Pancreas (tissue), 10 donors: ENCODE results near the gene LRRC75B. TPM values are rescaled to one million over a fixed set of nuclear protein-coding genes. Genes with fewer than 3 reads are reported as not detected.

Experiments used
- ATAC-seq, 4 donors: fragments of 200-7000 bp; cut with Tn5 transposase; one replicate each; pipeline versions ENCODE4 v1.8.0 to v1.9.1; 2020; ENCODE audit warnings: mild to moderate bottlenecking in 4 of 4, moderate library complexity in 4 of 4
- DNase-seq, 6 donors: peaks; one replicate each; pipeline ENCODE4 v3.0.0-alpha.2; 2020
- FAIRE-seq: peaks from 2 replicates; lab custom pipeline; 2012; peaks lifted over from hg19 to GRCh38; lab: Jason Lieb, UNC
- H3K27ac ChIP-seq, 4 donors: fragments of 200-600 bp; sonication (generic); 1 replicate in 3 of 4; 2 replicates in 1 of 4; pipeline versions ENCODE4 v1.5.0 to v1.8.0; 2020
- H3K27me3 ChIP-seq, 4 donors: fragments of 200-600 bp; one replicate each; pipeline ENCODE4 v1.8.0; 2021
- H3K36me3 ChIP-seq, 3 donors: fragments of 200-600 bp; sonication (generic) in 1 of 3; one replicate each; pipeline versions ENCODE4 v1.5.0 to v1.8.0; 2020 to 2021
- H3K4me1 ChIP-seq, 3 donors: fragments of 200-600 bp; one replicate each; pipeline ENCODE4 v1.8.0; 2021
- H3K4me3 ChIP-seq, 4 donors: fragments of 200-600 bp; sonication (generic) in 2 of 4; one replicate each; pipeline versions ENCODE4 v1.5.0 to v1.8.0; 2020 to 2021
- H3K9me3 ChIP-seq, 4 donors: fragments of 200-600 bp; one replicate each; pipeline ENCODE4 v1.8.0; 2021
- WGBS, 2 donors: extraction: QIAGEN DNeasy Blood & Tissue Kit; methylation state at CpG; one replicate each; pipeline ENCODE4 v1.1.7; 2013; 5-methylcytosine and 5-hydroxymethylcytosine counted together
- intact Hi-C, 3 donors: fragments of 100-400 bp; cut with DNase I; formaldehyde crosslinking; loops; one replicate each; pipeline versions ENCODE4 v1.11.1 to v1.14.2; 2022
- polyA plus RNA-seq, 2 donors: library from polyadenylated mRNA; stranded (reverse); fragments of 200-250 nt; gene quantifications; one replicate each; pipeline ENCODE4 v1.2.3, GENCODE V29; 2013
- total RNA-seq, 6 donors: library from RNA; stranded (reverse); fragmentation: NEBNext Ultra II Directional in 4 of 6; extraction: Animal tissue kit (Norgen Biotek cat#: 25700) in 4 of 6; gene quantifications; one replicate each; pipeline versions ENCODE4 v1.2.1 to v1.2.4, GENCODE V29; 2021 to 2023
- TF ChIP-seq, protein P1 (sequence below), 4 donors: fragments of 200-600 bp; sonication (generic) in 3 of 4; IDR thresholded peaks; one replicate each; pipeline versions ENCODE4 v1.5.0 to v1.8.0; 2021; ENCODE audit warnings: antibody characterized with exemption in 4 of 4
- donor health status: healthy with polysubstance abuse.
- donor health status: DM: no; HTN: no; CAD: no; lungs with moderate emphysema.
- donor health status: DM: no; HTN: no; CAD: no.
- donor health status: control.
- donor health status: control.
- donor health status: Bipolar disorder and iron deficiency.
- donor health status: DM: yes; HTN: yes; CAD: no.
- donor health status: DM: no; HTN: no; CAD: no.
- donor health status: DM: no; HTN: no; CAD: no.
- donor health status: DM: yes; HTN: yes; CAD: no.

Gene LRRC75B
- total and polyA plus RNA-seq, 8 donors, result 8.3 to 106 (median 12.3) TPM

DNA sequence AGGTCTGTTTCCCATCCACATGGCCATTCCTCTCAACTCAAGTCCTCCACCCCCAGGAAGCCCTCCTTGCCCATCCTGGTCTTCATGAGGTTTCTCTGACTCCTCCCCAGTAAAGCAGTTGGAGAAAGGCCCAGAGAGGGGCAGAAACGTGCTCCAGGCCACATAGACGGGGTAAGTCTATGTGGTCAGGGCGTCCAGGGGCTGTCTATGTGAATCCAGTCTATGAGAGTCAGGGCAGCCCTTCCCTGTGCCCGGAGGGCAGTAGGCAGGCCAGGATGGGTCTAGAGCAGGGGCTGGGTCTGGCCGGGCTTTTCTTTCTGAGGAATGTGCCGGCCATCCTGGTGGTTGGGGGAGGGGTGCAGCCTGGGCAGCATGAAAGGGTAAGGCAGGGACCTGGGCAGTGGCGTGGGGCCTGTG, 49.7 kb downstream of the LRRC75B start:
- FAIRE-seq, result no peak
- DNase-seq, result peak in 1 of 6 donors; percentile 57
- no peak overlapping the region for H3K4me3 ChIP-seq
- intact Hi-C loops, result no loop called here
- TF ChIP-seq, protein P1, sequence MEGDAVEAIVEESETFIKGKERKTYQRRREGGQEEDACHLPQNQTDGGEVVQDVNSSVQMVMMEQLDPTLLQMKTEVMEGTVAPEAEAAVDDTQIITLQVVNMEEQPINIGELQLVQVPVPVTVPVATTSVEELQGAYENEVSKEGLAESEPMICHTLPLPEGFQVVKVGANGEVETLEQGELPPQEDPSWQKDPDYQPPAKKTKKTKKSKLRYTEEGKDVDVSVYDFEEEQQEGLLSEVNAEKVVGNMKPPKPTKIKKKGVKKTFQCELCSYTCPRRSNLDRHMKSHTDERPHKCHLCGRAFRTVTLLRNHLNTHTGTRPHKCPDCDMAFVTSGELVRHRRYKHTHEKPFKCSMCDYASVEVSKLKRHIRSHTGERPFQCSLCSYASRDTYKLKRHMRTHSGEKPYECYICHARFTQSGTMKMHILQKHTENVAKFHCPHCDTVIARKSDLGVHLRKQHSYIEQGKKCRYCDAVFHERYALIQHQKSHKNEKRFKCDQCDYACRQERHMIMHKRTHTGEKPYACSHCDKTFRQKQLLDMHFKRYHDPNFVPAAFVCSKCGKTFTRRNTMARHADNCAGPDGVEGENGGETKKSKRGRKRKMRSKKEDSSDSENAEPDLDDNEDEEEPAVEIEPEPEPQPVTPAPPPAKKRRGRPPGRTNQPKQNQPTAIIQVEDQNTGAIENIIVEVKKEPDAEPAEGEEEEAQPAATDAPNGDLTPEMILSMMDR (IDR thresholded peaks at IDR 0.05), result no peak
- H3K27me3 ChIP-seq, result no peaks in the 10 kb centered on the region
- no peaks in the 10 kb centered on the region for H3K9me3 ChIP-seq
- ATAC-seq, result no peak
- H3K4me1 ChIP-seq, result peaks cover 19 to 25% (median 20%) of the 10 kb centered on the region in 3 donors
- peak overlapping the region in 1 of 4 donors; percentile 27 for H3K27ac ChIP-seq
- peaks cover under 1 to 58% (median 35%) of the 10 kb centered on the region in 3 donors for H3K36me3 ChIP-seq
- WGBS, 2 donors, result 57 to 63% methylated on average over 7 of the region's 7 CpGs

DNA sequence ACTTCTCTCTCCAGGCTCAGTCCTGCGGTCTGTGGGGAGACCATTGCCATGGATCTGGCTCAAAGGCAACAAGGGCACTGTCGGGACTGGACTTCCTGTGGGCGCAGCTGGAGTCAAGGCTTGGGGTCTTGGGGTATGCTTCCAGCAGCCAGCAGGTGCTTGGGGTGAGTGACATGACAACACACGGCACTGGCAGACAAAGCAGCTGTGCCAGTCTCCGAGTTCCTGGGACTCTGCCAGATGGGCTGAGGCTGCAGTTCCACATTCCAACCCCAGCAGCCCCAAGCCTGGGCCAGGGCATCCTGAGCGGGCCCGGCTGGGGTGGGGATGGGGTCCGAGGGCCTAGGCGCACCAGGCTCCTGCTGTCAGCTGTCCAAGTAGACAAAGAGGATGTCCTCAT, 50.2 kb downstream of the LRRC75B start:
- Histone ChIP-seq H3K9me3 (no peaks in the 10 kb centered on the region), H3K4me1 (peaks cover 19 to 25% (median 20%) of the 10 kb centered on the region in 3 donors), H3K4me3 (no peak overlapping the region), H3K36me3 (peaks cover 0 to 53% (median 33%) of the 10 kb centered on the region in 3 donors), H3K27me3 (no peaks in the 10 kb centered on the region), H3K27ac (peak overlapping the region in 1 of 4 donors; percentile 27)
- TF ChIP-seq, protein P1 (IDR thresholded peaks at IDR 0.05), result no peak
- intact Hi-C loops, result no loop called here
- DNase-seq, result peak; percentile 58 to 88 (median 76)
- 25 to 40% methylated on average over 9 of the region's 9 CpGs for WGBS, 2 donors
- FAIRE-seq, result no peak
- peak; percentile 58 to 85 (median 72) for ATAC-seq

DNA sequence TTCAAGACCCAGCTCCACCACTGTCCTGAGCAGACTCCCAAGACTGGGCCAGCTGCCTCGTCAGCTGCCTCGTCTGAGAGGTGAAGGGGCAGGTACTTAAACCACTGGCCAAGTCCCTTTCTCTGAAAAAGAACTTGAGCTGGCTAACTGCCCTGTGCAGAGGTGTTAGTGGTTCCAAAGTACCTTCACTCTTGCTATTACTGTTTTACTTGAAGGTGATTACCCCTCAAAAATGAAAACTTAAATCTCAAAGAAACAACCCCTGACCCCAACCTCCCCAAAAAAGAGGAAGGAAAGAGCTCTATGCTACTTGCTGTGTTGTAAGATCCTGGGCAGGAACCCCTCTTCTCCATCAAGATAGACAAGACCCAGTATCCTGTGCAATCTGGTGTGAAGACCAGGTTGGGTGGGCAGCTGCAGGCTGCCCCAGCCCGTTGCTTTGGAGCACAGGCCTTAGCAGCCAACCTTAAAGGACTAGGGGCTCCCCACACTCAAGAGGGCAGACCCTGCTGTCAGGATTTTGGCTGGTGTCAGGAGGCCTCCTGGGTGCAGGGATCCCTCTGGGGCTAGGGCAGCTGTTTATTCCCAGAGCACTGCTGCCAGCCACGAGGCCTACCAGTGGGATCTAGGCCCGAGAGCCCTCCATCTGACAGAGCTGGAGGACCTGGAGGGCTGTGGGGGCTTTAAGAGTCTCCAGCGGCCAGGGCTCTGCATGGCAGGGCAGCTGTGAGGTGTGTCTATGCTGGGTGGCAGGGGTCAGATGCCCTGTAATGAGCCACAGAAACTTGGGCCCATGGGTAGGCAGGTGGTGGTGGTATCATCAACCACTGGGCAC, 51.0 kb downstream of the LRRC75B start:
- peaks cover 19 to 25% (median 20%) of the 10 kb centered on the region in 3 donors for H3K4me1 ChIP-seq
- FAIRE-seq (no peak), DNase-seq (peak in 1 of 6 donors; percentile 31), ATAC-seq (no peak)
- H3K27me3 ChIP-seq, result no peaks in the 10 kb centered on the region
- H3K9me3 ChIP-seq, result no peaks in the 10 kb centered on the region
- H3K36me3 ChIP-seq, result peaks cover 0 to 45% (median 27%) of the 10 kb centered on the region in 3 donors
- TF ChIP-seq, protein P1 (IDR thresholded peaks at IDR 0.05), result no peak
- H3K4me3 ChIP-seq, result no peak overlapping the region
- intact Hi-C loops, result no loop called here
- H3K27ac ChIP-seq, result no peak overlapping the region
- 59 to 71% methylated on average over 6 of the region's 6 CpGs for WGBS, 2 donors

DNA sequence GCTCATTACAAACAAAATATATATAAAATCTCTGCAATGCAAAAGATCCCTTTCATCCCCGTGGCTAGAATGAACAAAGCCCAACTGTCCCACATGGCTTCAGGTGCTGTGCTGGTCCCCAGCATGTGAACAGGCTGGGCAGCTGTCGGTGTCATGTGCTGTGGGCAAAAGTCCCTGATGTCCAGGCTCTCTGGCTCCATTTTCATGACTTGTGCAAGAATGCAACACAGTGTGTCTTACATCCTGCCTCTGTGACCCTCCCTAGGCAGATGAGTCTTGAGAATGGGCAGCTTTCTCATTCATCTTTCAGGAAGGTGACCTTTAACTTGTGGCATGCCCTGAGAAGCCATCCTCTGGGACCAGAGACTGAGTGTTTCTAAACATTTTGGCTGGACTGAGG, 52.4 kb downstream of the LRRC75B start:
- peaks cover 19 to 23% (median 20%) of the 10 kb centered on the region in 3 donors for H3K4me1 ChIP-seq
- DNase-seq (no peak), FAIRE-seq (no peak), ATAC-seq (no peak)
- no peaks in the 10 kb centered on the region for H3K9me3 ChIP-seq
- WGBS, 2 donors, result 91 to 97% methylated on average over 2 of the region's 2 CpGs
- TF ChIP-seq, protein P1 (IDR thresholded peaks at IDR 0.05), result no peak
- H3K27me3 ChIP-seq, result no peaks in the 10 kb centered on the region
- intact Hi-C loops, result no loop called here
- no peak overlapping the region for H3K4me3 ChIP-seq
- H3K27ac ChIP-seq, result no peak overlapping the region
- peaks cover 0 to 41% (median 22%) of the 10 kb centered on the region in 3 donors for H3K36me3 ChIP-seq
